B cell (primary cell): ENCODE results near the gene RNF212.

Experiments used
- EZH2 ChIP-seq: IDR thresholded peaks from 2 replicates; pipeline ENCODE4 v1.6.1; 2012; ENCODE audit warnings: borderline replicate concordance, low read depth, mild to moderate bottlenecking, moderate library complexity, low read length; ENCODE audit not compliant: insufficient read depth, poor library complexity, severe bottlenecking
- TF ChIP-seq, protein P1 (sequence below): fragments of 200-600 bp; IDR thresholded peaks from one replicate; pipeline ENCODE4 v1.8.0; 2022; ENCODE audit warnings: antibody characterized with exemption, mild to moderate bottlenecking

- TF ChIP-seq, protein P1, sequence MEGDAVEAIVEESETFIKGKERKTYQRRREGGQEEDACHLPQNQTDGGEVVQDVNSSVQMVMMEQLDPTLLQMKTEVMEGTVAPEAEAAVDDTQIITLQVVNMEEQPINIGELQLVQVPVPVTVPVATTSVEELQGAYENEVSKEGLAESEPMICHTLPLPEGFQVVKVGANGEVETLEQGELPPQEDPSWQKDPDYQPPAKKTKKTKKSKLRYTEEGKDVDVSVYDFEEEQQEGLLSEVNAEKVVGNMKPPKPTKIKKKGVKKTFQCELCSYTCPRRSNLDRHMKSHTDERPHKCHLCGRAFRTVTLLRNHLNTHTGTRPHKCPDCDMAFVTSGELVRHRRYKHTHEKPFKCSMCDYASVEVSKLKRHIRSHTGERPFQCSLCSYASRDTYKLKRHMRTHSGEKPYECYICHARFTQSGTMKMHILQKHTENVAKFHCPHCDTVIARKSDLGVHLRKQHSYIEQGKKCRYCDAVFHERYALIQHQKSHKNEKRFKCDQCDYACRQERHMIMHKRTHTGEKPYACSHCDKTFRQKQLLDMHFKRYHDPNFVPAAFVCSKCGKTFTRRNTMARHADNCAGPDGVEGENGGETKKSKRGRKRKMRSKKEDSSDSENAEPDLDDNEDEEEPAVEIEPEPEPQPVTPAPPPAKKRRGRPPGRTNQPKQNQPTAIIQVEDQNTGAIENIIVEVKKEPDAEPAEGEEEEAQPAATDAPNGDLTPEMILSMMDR: no peak
- no peak for TF ChIP-seq EZH2
Observed at GRCh38 chr4:1116838-1117237, 3.5 kb upstream of the RNF212 start.
